Stimulated activated CD4-positive, alpha-beta T cell treated with anti-CD3 and anti-CD28 coated beads, Interleukin-12 subunit alpha, Interleukin-12 subunit beta, amount 100 ng/mL, for 4 hours (primary cell): ENCODE results near the gene C11orf58.
A peak's percentile ranks its signal among the peaks of the same experiment; 100 is the strongest.

Source experiments
- DNase-seq: peaks from one replicate; pipeline ENCODE4 v3.0.0-alpha.2; 2020

The C11orf58 gene

GRCh38 chr11:16738193-16738946, at the start of gene C11orf58:
Gene C11orf58, plus strand, starts transcription at chr11:16738647. Its CDS starts 132 bp downstream, at chr11:16738779.
- peak; percentile 86 for DNase-seq

- DNase-seq = no peak
Observed at GRCh38 chr11:16690086-16690485, 48.4 kb upstream of the C11orf58 start.

GRCh38 chr11:16703795-16704194, 34.7 kb upstream of the C11orf58 start:
- no peak for DNase-seq

GRCh38 chr11:16713594-16713993, 24.9 kb upstream of the C11orf58 start:
- no peak for DNase-seq

- DNase-seq = no peak
Observed at GRCh38 chr11:16722581-16723344, 15.7 kb upstream of the C11orf58 start.

- DNase-seq = no peak
Observed at GRCh38 chr11:16727806-16728205, 10.6 kb upstream of the C11orf58 start.

GRCh38 chr11:16737818-16738192, 642 bp upstream of the C11orf58 start:
- DNase-seq = no peak

GRCh38 chr11:16738947-16739815, 734 bp downstream of the C11orf58 start:
- DNase-seq = no peak

GRCh38 chr11:16741473-16741872, 3.0 kb downstream of the C11orf58 start:
- no peak for DNase-seq

- DNase-seq = no peak
Observed at GRCh38 chr11:16743478-16743877, 5.0 kb downstream of the C11orf58 start.

- DNase-seq = no peak
Observed at GRCh38 chr11:16744128-16744725, 5.8 kb downstream of the C11orf58 start.

GRCh38 chr11:16745950-16746605, 7.6 kb downstream of the C11orf58 start:
- no peak for DNase-seq

GRCh38 chr11:16749092-16749491, 10.6 kb downstream of the C11orf58 start:
- DNase-seq = no peak

GRCh38 chr11:16749666-16750065, 11.2 kb downstream of the C11orf58 start:
- no peak for DNase-seq

GRCh38 chr11:16750417-16750816, 12.0 kb downstream of the C11orf58 start:
- no peak for DNase-seq

GRCh38 chr11:16758382-16759024, 20.1 kb downstream of the C11orf58 start:
- no peak for DNase-seq

- DNase-seq = no peak
Observed at GRCh38 chr11:16759857-16760508, 21.5 kb downstream of the C11orf58 start.

GRCh38 chr11:16763746-16764145, 25.3 kb downstream of the C11orf58 start:
- DNase-seq = no peak

GRCh38 chr11:16764888-16765287, 26.4 kb downstream of the C11orf58 start:
- no peak for DNase-seq

GRCh38 chr11:16767137-16767536, 28.7 kb downstream of the C11orf58 start:
- DNase-seq = no peak

- DNase-seq = no peak
Observed at GRCh38 chr11:16767957-16768356, 29.5 kb downstream of the C11orf58 start.
